ENCODE results near the gene CCDC150.

The CCDC150 gene

GRCh38 chr2:196739031-196739430, 99.5 kb downstream of the CCDC150 start:
- Histone ChIP-seq H2AFZ (ENCODE audit: low read length, unreplicated experiment) (no peak overlapping the region), H3K79me2 (ENCODE audit: control insufficient read depth, insufficient read depth, low read length, unreplicated experiment) (no peaks in the 10 kb centered on the region), H3K27me3 (ENCODE audit: insufficient read depth, low read length) (no peaks in the 10 kb centered on the region), H3K4me3 (ENCODE audit: low read depth, low read length) (no peak overlapping the region), H3K27ac (ENCODE audit: low read depth, low read length) (no peak overlapping the region), H3K4me1 (ENCODE audit: control insufficient read depth, insufficient read depth, low read length, unreplicated experiment) (no peaks in the 10 kb centered on the region), H3K36me3 (ENCODE audit: insufficient read depth, low read length) (peaks cover 5% of the 10 kb centered on the region; the same call in 1 of the 2 replicates)

GRCh38 chr2:196742216-196742615, 102.7 kb downstream of the CCDC150 start:
- Histone ChIP-seq H3K27me3 (ENCODE audit: insufficient read depth, low read length) (no peaks in the 10 kb centered on the region), H3K4me3 (ENCODE audit: low read depth, low read length) (no peak overlapping the region), H3K79me2 (ENCODE audit: control insufficient read depth, insufficient read depth, low read length, unreplicated experiment) (no peaks in the 10 kb centered on the region), H2AFZ (ENCODE audit: low read length, unreplicated experiment) (no peak overlapping the region), H3K36me3 (ENCODE audit: insufficient read depth, low read length) (peaks cover 5% of the 10 kb centered on the region; the same call in 1 of the 2 replicates), H3K27ac (ENCODE audit: low read depth, low read length) (no peak overlapping the region), H3K4me1 (ENCODE audit: control insufficient read depth, insufficient read depth, low read length, unreplicated experiment) (no peaks in the 10 kb centered on the region)

- H3K27me3 ChIP-seq (ENCODE audit: insufficient read depth, low read length) = no peaks in the 10 kb centered on the region
- H3K79me2 ChIP-seq (ENCODE audit: control insufficient read depth, insufficient read depth, low read length, unreplicated experiment) = no peaks in the 10 kb centered on the region
- no peaks in the 10 kb centered on the region for H3K4me1 ChIP-seq (ENCODE audit: control insufficient read depth, insufficient read depth, low read length, unreplicated experiment)
- H2AFZ ChIP-seq (ENCODE audit: low read length, unreplicated experiment) = no peak overlapping the region
- no peak overlapping the region for H3K27ac ChIP-seq (ENCODE audit: low read depth, low read length)
- no peak overlapping the region for H3K4me3 ChIP-seq (ENCODE audit: low read depth, low read length)
- peaks cover 5% of the 10 kb centered on the region; the same call in 1 of the 2 replicates for H3K36me3 ChIP-seq (ENCODE audit: insufficient read depth, low read length)
Observed at GRCh38 chr2:196742685-196743084, 103.2 kb downstream of the CCDC150 start.

- no peaks in the 10 kb centered on the region for H3K27me3 ChIP-seq (ENCODE audit: insufficient read depth, low read length)
Observed at GRCh38 chr2:196743165-196743564, 103.7 kb downstream of the CCDC150 start.

GRCh38 chr2:196745711-196746110, 106.2 kb downstream of the CCDC150 start:
- peaks cover 5% of the 10 kb centered on the region; the same call in 1 of the 2 replicates for H3K36me3 ChIP-seq (ENCODE audit: insufficient read depth, low read length)
- no peaks in the 10 kb centered on the region for H3K27me3 ChIP-seq (ENCODE audit: insufficient read depth, low read length)
- H2AFZ ChIP-seq (ENCODE audit: low read length, unreplicated experiment) = no peak overlapping the region
- H3K79me2 ChIP-seq (ENCODE audit: control insufficient read depth, insufficient read depth, low read length, unreplicated experiment) = no peaks in the 10 kb centered on the region
- no peak overlapping the region for H3K4me3 ChIP-seq (ENCODE audit: low read depth, low read length)
- no peak overlapping the region for H3K27ac ChIP-seq (ENCODE audit: low read depth, low read length)
- H3K4me1 ChIP-seq (ENCODE audit: control insufficient read depth, insufficient read depth, low read length, unreplicated experiment) = no peaks in the 10 kb centered on the region

More at GRCh38 chr2:196743165-196743564, 103.7 kb downstream of the CCDC150 start:
- no peak overlapping the region for H3K27ac ChIP-seq (ENCODE audit: low read depth, low read length)
- H2AFZ ChIP-seq (ENCODE audit: low read length, unreplicated experiment) = no peak overlapping the region
- H3K79me2 ChIP-seq (ENCODE audit: control insufficient read depth, insufficient read depth, low read length, unreplicated experiment) = no peaks in the 10 kb centered on the region
- no peaks in the 10 kb centered on the region for H3K4me1 ChIP-seq (ENCODE audit: control insufficient read depth, insufficient read depth, low read length, unreplicated experiment)
- peaks cover 5% of the 10 kb centered on the region; the same call in 1 of the 2 replicates for H3K36me3 ChIP-seq (ENCODE audit: insufficient read depth, low read length)
- H3K4me3 ChIP-seq (ENCODE audit: low read depth, low read length) = no peak overlapping the region

GRCh38 chr2:196747400-196747799, 107.9 kb downstream of the CCDC150 start:
- Histone ChIP-seq H3K4me3 (ENCODE audit: low read depth, low read length) (no peak overlapping the region), H3K27me3 (ENCODE audit: insufficient read depth, low read length) (no peaks in the 10 kb centered on the region), H3K79me2 (ENCODE audit: control insufficient read depth, insufficient read depth, low read length, unreplicated experiment) (no peaks in the 10 kb centered on the region), H3K4me1 (ENCODE audit: control insufficient read depth, insufficient read depth, low read length, unreplicated experiment) (no peaks in the 10 kb centered on the region), H3K36me3 (ENCODE audit: insufficient read depth, low read length) (peaks cover 5% of the 10 kb centered on the region; the same call in 1 of the 2 replicates), H2AFZ (ENCODE audit: low read length, unreplicated experiment) (no peak overlapping the region), H3K27ac (ENCODE audit: low read depth, low read length) (no peak overlapping the region)

- H3K27ac ChIP-seq (ENCODE audit: low read depth, low read length) = no peak overlapping the region
- H2AFZ ChIP-seq (ENCODE audit: low read length, unreplicated experiment) = no peak overlapping the region
- no peak overlapping the region for H3K4me3 ChIP-seq (ENCODE audit: low read depth, low read length)
- H3K27me3 ChIP-seq (ENCODE audit: insufficient read depth, low read length) = no peaks in the 10 kb centered on the region
- no peaks in the 10 kb centered on the region; the same call in 1 of the 2 replicates for H3K36me3 ChIP-seq (ENCODE audit: insufficient read depth, low read length)
- no peaks in the 10 kb centered on the region for H3K79me2 ChIP-seq (ENCODE audit: control insufficient read depth, insufficient read depth, low read length, unreplicated experiment)
- no peaks in the 10 kb centered on the region for H3K4me1 ChIP-seq (ENCODE audit: control insufficient read depth, insufficient read depth, low read length, unreplicated experiment)
Observed at GRCh38 chr2:196748123-196748522, 108.6 kb downstream of the CCDC150 start.

- no peaks in the 10 kb centered on the region for H3K79me2 ChIP-seq (ENCODE audit: control insufficient read depth, insufficient read depth, low read length, unreplicated experiment)
- H3K36me3 ChIP-seq (ENCODE audit: insufficient read depth, low read length) = no peaks in the 10 kb centered on the region
- no peak overlapping the region for H3K4me3 ChIP-seq (ENCODE audit: low read depth, low read length)
- H2AFZ ChIP-seq (ENCODE audit: low read length, unreplicated experiment) = no peak overlapping the region
- H3K27ac ChIP-seq (ENCODE audit: low read depth, low read length) = no peak overlapping the region
- no peaks in the 10 kb centered on the region for H3K27me3 ChIP-seq (ENCODE audit: insufficient read depth, low read length)
- H3K4me1 ChIP-seq (ENCODE audit: control insufficient read depth, insufficient read depth, low read length, unreplicated experiment) = no peaks in the 10 kb centered on the region
Observed at GRCh38 chr2:196750291-196750923, 110.9 kb downstream of the CCDC150 start.

- Histone ChIP-seq H3K27ac (ENCODE audit: low read depth, low read length) (no peak overlapping the region), H2AFZ (ENCODE audit: low read length, unreplicated experiment) (no peak overlapping the region), H3K4me1 (ENCODE audit: control insufficient read depth, insufficient read depth, low read length, unreplicated experiment) (no peaks in the 10 kb centered on the region), H3K4me3 (ENCODE audit: low read depth, low read length) (no peak overlapping the region), H3K79me2 (ENCODE audit: control insufficient read depth, insufficient read depth, low read length, unreplicated experiment) (no peaks in the 10 kb centered on the region), H3K27me3 (ENCODE audit: insufficient read depth, low read length) (no peaks in the 10 kb centered on the region), H3K36me3 (ENCODE audit: insufficient read depth, low read length) (no peaks in the 10 kb centered on the region)
Observed at GRCh38 chr2:196750977-196751631, 111.6 kb downstream of the CCDC150 start.

- Histone ChIP-seq H3K27me3 (ENCODE audit: insufficient read depth, low read length) (no peaks in the 10 kb centered on the region), H3K79me2 (ENCODE audit: control insufficient read depth, insufficient read depth, low read length, unreplicated experiment) (no peaks in the 10 kb centered on the region), H3K4me3 (ENCODE audit: low read depth, low read length) (no peak overlapping the region), H3K36me3 (ENCODE audit: insufficient read depth, low read length) (peaks cover 3% of the 10 kb centered on the region; the same call in 1 of the 2 replicates), H3K27ac (ENCODE audit: low read depth, low read length) (no peak overlapping the region), H3K4me1 (ENCODE audit: control insufficient read depth, insufficient read depth, low read length, unreplicated experiment) (no peaks in the 10 kb centered on the region), H2AFZ (ENCODE audit: low read length, unreplicated experiment) (no peak overlapping the region)
Observed at GRCh38 chr2:196758474-196759377, 119.2 kb downstream of the CCDC150 start.
